Loucy (cell line): Measurements from ENCODE around the gene HS6ST3.

ENCODE experiments used
- H2AFZ ChIP-seq: fragments of 200-600 bp; sonication (generic); 2 replicates; pipeline ENCODE4 v1.6.0; 2016; ENCODE audit warnings: antibody characterized with exemption, mild to moderate bottlenecking, low read length, moderate library complexity
- H3F3A ChIP-seq: fragments of 200-600 bp; 2 replicates; pipeline ENCODE4 v1.6.0; 2016; ENCODE audit warnings: antibody characterized with exemption, low read depth, mild to moderate bottlenecking
- H3K27me3 ChIP-seq: fragments of 200-600 bp; sonication (generic); 2 replicates; pipeline ENCODE4 v1.6.1; 2014; ENCODE audit warnings: low read length, mild to moderate bottlenecking; ENCODE audit not compliant: insufficient read depth, poor library complexity, severe bottlenecking
- H3K36me3 ChIP-seq: fragments of 200-600 bp; sonication (generic); 2 replicates; pipeline ENCODE4 v1.6.1; 2016; ENCODE audit warnings: low read length; ENCODE audit not compliant: insufficient read depth
- H3K4me1 ChIP-seq: fragments of 200-600 bp; sonication (generic); 2 replicates; pipeline ENCODE4 v1.5.1; 2014; ENCODE audit warnings: low read length, mild to moderate bottlenecking; ENCODE audit not compliant: insufficient read depth, poor library complexity, severe bottlenecking
- H3K4me2 ChIP-seq: fragments of 200-600 bp; sonication (generic); 2 replicates; pipeline ENCODE4 v1.6.0; 2014; ENCODE audit warnings: antibody characterized with exemption, low read length, low read depth, mild to moderate bottlenecking; ENCODE audit not compliant: poor library complexity, severe bottlenecking
- H3K4me3 ChIP-seq: fragments of 200-600 bp; sonication (generic); 2 replicates; pipeline ENCODE4 v1.5.1; 2014; ENCODE audit warnings: low read length, mild to moderate bottlenecking, mixed read lengths; ENCODE audit not compliant: poor library complexity, severe bottlenecking
- H3K79me2 ChIP-seq: fragments of 200-600 bp; sonication (generic); 2 replicates; pipeline ENCODE4 v1.6.1; 2014; ENCODE audit warnings: low read length; ENCODE audit not compliant: insufficient read depth
- H3K9ac ChIP-seq: fragments of 200-600 bp; sonication (generic); 2 replicates; pipeline ENCODE4 v1.6.0; 2014; ENCODE audit warnings: mild to moderate bottlenecking, low read depth, low read length, moderate library complexity; ENCODE audit not compliant: poor library complexity, severe bottlenecking
- H3K9me2 ChIP-seq: fragments of 200-600 bp; sonication (generic); replicated peaks from 2 replicates; pipeline ENCODE4 v1.6.1; 2016; ENCODE audit warnings: low read depth, low read length, mixed read lengths
- H3K9me3 ChIP-seq: fragments of 200-600 bp; sonication (generic); 2 replicates; pipeline ENCODE4 v1.6.1; 2014; ENCODE audit warnings: mild to moderate bottlenecking, antibody characterized with exemption, low read length, low read depth; ENCODE audit not compliant: insufficient read depth
- H4K20me1 ChIP-seq: fragments of 200-600 bp; sonication (generic); 2 replicates; pipeline ENCODE4 v1.6.0; 2014; ENCODE audit warnings: antibody characterized with exemption, low read length, mild to moderate bottlenecking; ENCODE audit not compliant: insufficient read depth, poor library complexity, severe bottlenecking
- CTCF ChIP-seq: fragments of 200-600 bp; sonication (generic); conservative IDR thresholded peaks from 2 replicates; pipeline ENCODE4 v1.5.1; 2014; ENCODE audit warnings: mild to moderate bottlenecking, antibody characterized with exemption, low read length
- EZH2phosphoT487 ChIP-seq: fragments of 200-600 bp; IDR thresholded peaks from 2 replicates; pipeline ENCODE4 v1.6.1; 2018; ENCODE audit warnings: antibody characterized with exemption, mild to moderate bottlenecking, moderate library complexity, borderline replicate concordance

The HS6ST3 gene

DNA sequence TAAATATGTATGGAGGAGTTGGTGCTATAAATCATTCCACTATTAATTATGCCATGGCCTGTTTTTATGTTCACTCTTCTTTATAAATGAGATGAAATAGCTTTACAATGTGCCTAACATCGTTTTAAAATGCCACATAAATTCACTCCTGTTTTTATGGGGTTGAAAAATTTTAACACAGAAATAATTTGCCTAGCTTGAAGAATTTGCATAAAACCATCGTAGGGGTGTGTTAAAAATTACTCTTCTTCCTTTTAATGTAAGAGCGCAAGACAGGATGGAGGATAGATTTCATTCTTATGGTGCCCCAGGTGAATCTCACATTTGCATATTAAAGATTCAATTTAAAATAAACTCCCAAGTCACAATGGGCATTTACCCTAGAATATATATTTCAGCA is 456.6 kb downstream of the HS6ST3 start:
- no peaks in the 10 kb centered on the region for H3K27me3 ChIP-seq
- no peak for TF ChIP-seq EZH2phosphoT487
- TF ChIP-seq CTCF = no peak
- H2AFZ ChIP-seq = no peak overlapping the region
- no peak overlapping the region for H3K9ac ChIP-seq
- H3K79me2 ChIP-seq = no peaks in the 10 kb centered on the region
- no peaks in the 10 kb centered on the region for H3F3A ChIP-seq
- H3K4me2 ChIP-seq = no peak overlapping the region
- H3K4me1 ChIP-seq = no peaks in the 10 kb centered on the region
- H3K36me3 ChIP-seq = no peaks in the 10 kb centered on the region
- H4K20me1 ChIP-seq = no peaks in the 10 kb centered on the region
- H3K9me2 ChIP-seq = no peaks in the 10 kb centered on the region
- H3K9me3 ChIP-seq = no peaks in the 10 kb centered on the region
- H3K4me3 ChIP-seq = no peak overlapping the region

DNA sequence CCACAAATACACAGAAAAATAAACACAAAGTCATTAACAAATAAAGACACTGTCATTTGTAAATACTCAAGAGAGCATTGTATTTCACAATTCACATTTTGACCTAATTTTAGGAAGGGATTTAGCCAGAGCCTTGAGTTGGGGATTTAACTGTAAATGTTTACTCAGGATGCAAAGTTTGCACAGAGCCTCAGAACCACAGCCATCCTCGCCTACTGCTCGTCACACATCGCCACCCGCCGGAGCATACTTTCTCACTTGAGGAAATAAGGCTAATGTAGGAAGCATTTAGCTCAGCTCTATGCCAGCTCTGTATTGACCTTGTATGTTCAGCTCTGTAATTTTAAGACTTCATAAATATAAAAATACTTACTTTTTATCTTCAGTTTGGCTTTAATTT is 461.6 kb downstream of the HS6ST3 start:
- no peaks in the 10 kb centered on the region for H3K4me1 ChIP-seq
- H3K27me3 ChIP-seq = no peaks in the 10 kb centered on the region
- H3K9ac ChIP-seq = no peak overlapping the region
- H3K79me2 ChIP-seq = no peaks in the 10 kb centered on the region
- H3K36me3 ChIP-seq = no peaks in the 10 kb centered on the region
- H3K4me3 ChIP-seq = no peak overlapping the region
- H3K9me3 ChIP-seq = no peaks in the 10 kb centered on the region
- no peaks in the 10 kb centered on the region for H3K9me2 ChIP-seq
- H2AFZ ChIP-seq = no peak overlapping the region
- TF ChIP-seq CTCF (no peak), EZH2phosphoT487 (no peak)
- no peak overlapping the region for H3K4me2 ChIP-seq
- H3F3A ChIP-seq = no peaks in the 10 kb centered on the region
- H4K20me1 ChIP-seq = no peaks in the 10 kb centered on the region

GRCh38 chr13:96552559-96552958 is 462.7 kb downstream of the HS6ST3 start:
- no peak overlapping the region for H3K4me3 ChIP-seq
- H3K4me2 ChIP-seq = no peak overlapping the region
- no peaks in the 10 kb centered on the region for H3K9me3 ChIP-seq
- H3K9ac ChIP-seq = no peak overlapping the region
- H3K27me3 ChIP-seq = no peaks in the 10 kb centered on the region
- no peak overlapping the region for H2AFZ ChIP-seq
- no peaks in the 10 kb centered on the region for H4K20me1 ChIP-seq
- H3K36me3 ChIP-seq = no peaks in the 10 kb centered on the region
- no peaks in the 10 kb centered on the region for H3K9me2 ChIP-seq
- H3F3A ChIP-seq = no peaks in the 10 kb centered on the region
- H3K79me2 ChIP-seq = no peaks in the 10 kb centered on the region
- TF ChIP-seq CTCF (no peak), EZH2phosphoT487 (no peak)
- H3K4me1 ChIP-seq = no peaks in the 10 kb centered on the region
